HepG2 (cell line): ENCODE data around the gene DNAJC5. TPM values are rescaled to one million over a fixed set of nuclear protein-coding genes. Genes with fewer than 3 reads are reported as not detected.

Source experiments
- BRCA1 ChIP-seq: sonication (generic); formaldehyde crosslinking; IDR thresholded peaks from 2 replicates; pipeline ENCODE4 v1.4.0; 2020; ENCODE audit warnings: missing genetic modification reagents
- ETV5 ChIP-seq: IDR thresholded peaks from 2 replicates; pipeline ENCODE4 v1.6.1; 2018; ENCODE audit warnings: missing biosample characterization, missing genetic modification reagents, inconsistent platforms, borderline replicate concordance
- EZH2 ChIP-seq: conservative IDR thresholded peaks from 2 replicates; pipeline ENCODE4 v1.6.1; 2012; ENCODE audit warnings: mild to moderate bottlenecking, low read depth, low read length, moderate library complexity
- FLYWCH1 ChIP-seq: sonication (generic); formaldehyde crosslinking; IDR thresholded peaks from 2 replicates; pipeline ENCODE4 v1.8.1; 2023; ENCODE audit warnings: mild to moderate bottlenecking, missing genetic modification reagents
- FOXA1 ChIP-seq, 2 experiments: fragments of 450-650 bp in 1 of 2; sonication (generic) in 1 of 2; formaldehyde crosslinking in 1 of 2; IDR thresholded peaks; 2 replicates each; pipeline versions ENCODE4 v1.4.0 to v1.6.1; 2016 to 2020; ENCODE audit warnings: missing genetic modification reagents in 1 of 2
- FOXK2 ChIP-seq: fragments of 450-650 bp; IDR thresholded peaks from 2 replicates; pipeline ENCODE4 v1.6.1; 2016
- HCFC1 ChIP-seq: fragments of 150-350 bp; IDR thresholded peaks from 2 replicates; pipeline ENCODE4 v1.6.1; 2014; ENCODE audit warnings: low read depth, low read length
- HOXA9 ChIP-seq: sonication (generic); formaldehyde crosslinking; IDR thresholded peaks from 2 replicates; pipeline ENCODE4 v1.8.1; 2022; ENCODE audit warnings: missing genetic modification reagents, mild to moderate bottlenecking, moderate library complexity, borderline replicate concordance
- PHF8 ChIP-seq: sonication (generic); formaldehyde crosslinking; IDR thresholded peaks from 2 replicates; pipeline ENCODE4 v1.5.0; 2020; ENCODE audit warnings: missing genetic modification reagents
- PTBP1 ChIP-seq: fragments of 200-400 bp; formaldehyde crosslinking; IDR thresholded peaks from 2 replicates; pipeline ENCODE4 v1.6.1; 2018; ENCODE audit warnings: low read length, low read depth; ENCODE audit not compliant: poor library complexity, severe bottlenecking
- RBFOX2 ChIP-seq: fragments of 200-400 bp; formaldehyde crosslinking; IDR thresholded peaks from 2 replicates; pipeline ENCODE4 v1.6.1; 2017; ENCODE audit warnings: low read depth, mild to moderate bottlenecking, low read length
- REPIN1 ChIP-seq: sonication (generic); formaldehyde crosslinking; IDR thresholded peaks from 2 replicates; pipeline ENCODE4 v1.8.0; 2022; ENCODE audit warnings: missing genetic modification reagents, low read depth, mild to moderate bottlenecking, borderline replicate concordance
- RFX3 ChIP-seq: IDR thresholded peaks from 2 replicates; pipeline ENCODE4 v1.6.1; 2016; ENCODE audit warnings: missing biosample characterization, missing genetic modification reagents
- TRIM24 ChIP-seq: sonication (generic); formaldehyde crosslinking; IDR thresholded peaks from 2 replicates; pipeline ENCODE4 v1.8.0; 2022; ENCODE audit warnings: mild to moderate bottlenecking, missing genetic modification reagents
- ZNF547 ChIP-seq: sonication (generic); formaldehyde crosslinking; IDR thresholded peaks from 2 replicates; pipeline ENCODE4 v1.5.1; 2020; ENCODE audit warnings: mild to moderate bottlenecking, missing genetic modification reagents
- ZNF724P ChIP-seq: sonication (generic); formaldehyde crosslinking; IDR thresholded peaks from 2 replicates; pipeline ENCODE4 v1.8.0; 2022; ENCODE audit warnings: missing genetic modification reagents, borderline replicate concordance
- ZNF773 ChIP-seq: sonication (generic); formaldehyde crosslinking; IDR thresholded peaks from 2 replicates; pipeline ENCODE4 v1.4.0; 2020; ENCODE audit warnings: missing genetic modification reagents, borderline replicate concordance
- ZSCAN12 ChIP-seq: sonication (generic); formaldehyde crosslinking; IDR thresholded peaks from 2 replicates; pipeline ENCODE4 v1.9.0; 2021; ENCODE audit warnings: mild to moderate bottlenecking, missing genetic modification reagents
- ZSCAN20 ChIP-seq: sonication (generic); formaldehyde crosslinking; IDR thresholded peaks from 2 replicates; pipeline ENCODE4 v1.4.0; 2020; ENCODE audit warnings: missing genetic modification reagents, mild to moderate bottlenecking, borderline replicate concordance
- polyA plus RNA-seq, 8 experiments: library from polyadenylated mRNA; depleted of rRNA in 3 of 8; stranded (reverse) in 7 of 8; unstranded in 1 of 8; fragments of >200 nt; fragmentation: Illumina TruSeq in 4 of 8; extraction: Trizol in 4 of 8; gene quantifications; 2 replicates each; pipeline versions ENCODE4 v1.2.1 to v1.2.3, GENCODE V29; 2011 to 2016; ENCODE audit warnings: low read depth in 4 of 8, missing spikeins in 1 of 8, mixed read lengths in 1 of 8; ENCODE audit not compliant: insufficient read depth in 1 of 8
- total RNA-seq, 5 experiments: library from RNA; depleted of rRNA; stranded (reverse); fragments of >200 nt; fragmentation: Illumina TruSeq; extraction: Trizol; gene quantifications; 2 replicates each; pipeline ENCODE4 v1.2.3, GENCODE V29; 2016; ENCODE audit warnings: low read depth in 1 of 5
- TF ChIP-seq, protein P1 (sequence below): sonication (generic); formaldehyde crosslinking; IDR thresholded peaks from 2 replicates; pipeline ENCODE4 v1.8.1; 2023; ENCODE audit warnings: missing genetic modification reagents, mild to moderate bottlenecking, borderline replicate concordance
- TF ChIP-seq, protein P2 (sequence below): IDR thresholded peaks from 2 replicates; pipeline ENCODE4 v1.6.1; 2018; ENCODE audit warnings: missing genetic modification reagents
- TF ChIP-seq, protein P3 (sequence below): sonication (generic); formaldehyde crosslinking; IDR thresholded peaks from 2 replicates; pipeline ENCODE4 v1.4.0; 2020; ENCODE audit warnings: mild to moderate bottlenecking, missing genetic modification reagents, borderline replicate concordance
- TF ChIP-seq, protein P4 (sequence below): sonication (generic); formaldehyde crosslinking; conservative IDR thresholded peaks from 2 replicates; pipeline ENCODE4 v1.4.0; 2020; ENCODE audit warnings: missing genetic modification reagents

The DNAJC5 gene
- total and polyA plus RNA-seq, 2 of the 13 experiments (the other 11 are each of a cell fraction or from before 2014, with no cell fraction given): 42.8 to 64.5 TPM

DNA sequence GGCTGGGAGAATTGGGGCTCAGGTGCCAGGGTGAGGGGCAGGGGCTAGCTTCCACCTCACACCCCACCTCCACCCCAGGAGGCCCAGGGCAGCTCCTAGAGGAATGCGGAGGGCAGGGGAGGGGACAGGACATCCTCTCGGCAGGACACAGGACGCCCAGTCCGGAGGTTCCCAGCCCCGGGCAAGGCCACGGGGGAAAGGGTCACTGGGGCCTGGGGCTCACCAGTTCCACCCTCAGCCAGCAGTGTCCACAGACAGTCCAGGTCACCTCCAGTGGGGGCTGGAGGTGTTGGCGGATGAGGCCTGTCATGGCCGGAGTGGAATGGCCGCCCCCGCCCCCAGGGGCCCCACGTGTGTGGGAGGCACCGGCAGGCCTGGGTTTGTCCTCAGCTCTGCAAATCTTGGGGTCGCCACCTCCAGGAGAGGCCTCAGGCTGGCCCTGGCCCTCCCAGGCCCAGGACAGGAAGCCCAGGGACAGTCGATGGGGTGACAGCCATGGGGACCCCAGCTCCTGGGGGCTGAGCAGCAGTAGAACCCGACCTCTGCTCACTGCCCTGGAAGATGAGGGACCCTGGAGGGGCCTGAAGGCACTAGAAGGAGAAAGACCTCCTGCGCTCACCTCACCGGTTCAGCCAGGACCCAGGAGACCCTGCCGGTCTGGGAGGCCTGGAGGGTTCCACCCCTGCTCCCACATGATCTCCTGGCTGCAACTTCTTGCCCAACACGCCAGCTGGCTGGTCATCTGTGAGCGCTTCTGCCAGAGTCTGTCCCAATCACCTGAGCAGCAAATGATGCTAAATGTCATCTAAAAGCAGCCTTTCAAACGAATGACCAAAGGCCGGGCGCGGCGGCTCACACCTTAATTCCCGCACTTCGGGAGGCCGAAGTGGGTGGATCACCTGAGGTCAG is 46.7 kb upstream of the DNAJC5 start (continued):
- TF ChIP-seq, protein P1, sequence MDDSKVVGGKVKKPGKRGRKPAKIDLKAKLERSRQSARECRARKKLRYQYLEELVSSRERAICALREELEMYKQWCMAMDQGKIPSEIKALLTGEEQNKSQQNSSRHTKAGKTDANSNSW: no peak
- TF ChIP-seq FOXA1 (IDR thresholded peaks at IDR 0.05) (no peak), FOXA1 (CRISPR knock-in tag; IDR thresholded peaks at IDR 0.05) (0 out of 2 replicates have a peak, but pooled peaks have one; percentile 34), ZSCAN12 (CRISPR knock-in tag) (no peak), FLYWCH1 (CRISPR knock-in tag) (no peak), REPIN1 (CRISPR knock-in tag) (no peak), HOXA9 (CRISPR knock-in tag) (no peak), ZNF547 (0 out of 2 replicates have a peak, but pooled peaks have one; percentile 17), TRIM24 (CRISPR knock-in tag) (no peak), RFX3 (CRISPR knock-in tag) (no peak), PTBP1 (no peak), ETV5 (CRISPR knock-in tag) (no peak; the same call in 1 of the 2 replicates), ZNF773 (CRISPR knock-in tag) (no peak), HCFC1 (no peak), ZSCAN20 (no peak), RBFOX2 (peak; percentile 31; the same call in 1 of the 2 replicates), BRCA1 (CRISPR knock-in tag) (no peak), FOXK2 (no peak), EZH2 (no peak), ZNF724P (CRISPR knock-in tag) (no peak), PHF8 (CRISPR knock-in tag) (peak; percentile 45; the same call in 1 of the 2 replicates)
- TF ChIP-seq, protein P2, sequence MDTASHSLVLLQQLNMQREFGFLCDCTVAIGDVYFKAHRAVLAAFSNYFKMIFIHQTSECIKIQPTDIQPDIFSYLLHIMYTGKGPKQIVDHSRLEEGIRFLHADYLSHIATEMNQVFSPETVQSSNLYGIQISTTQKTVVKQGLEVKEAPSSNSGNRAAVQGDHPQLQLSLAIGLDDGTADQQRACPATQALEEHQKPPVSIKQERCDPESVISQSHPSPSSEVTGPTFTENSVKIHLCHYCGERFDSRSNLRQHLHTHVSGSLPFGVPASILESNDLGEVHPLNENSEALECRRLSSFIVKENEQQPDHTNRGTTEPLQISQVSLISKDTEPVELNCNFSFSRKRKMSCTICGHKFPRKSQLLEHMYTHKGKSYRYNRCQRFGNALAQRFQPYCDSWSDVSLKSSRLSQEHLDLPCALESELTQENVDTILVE (CRISPR knock-in tag): no peak
- TF ChIP-seq, protein P3, sequence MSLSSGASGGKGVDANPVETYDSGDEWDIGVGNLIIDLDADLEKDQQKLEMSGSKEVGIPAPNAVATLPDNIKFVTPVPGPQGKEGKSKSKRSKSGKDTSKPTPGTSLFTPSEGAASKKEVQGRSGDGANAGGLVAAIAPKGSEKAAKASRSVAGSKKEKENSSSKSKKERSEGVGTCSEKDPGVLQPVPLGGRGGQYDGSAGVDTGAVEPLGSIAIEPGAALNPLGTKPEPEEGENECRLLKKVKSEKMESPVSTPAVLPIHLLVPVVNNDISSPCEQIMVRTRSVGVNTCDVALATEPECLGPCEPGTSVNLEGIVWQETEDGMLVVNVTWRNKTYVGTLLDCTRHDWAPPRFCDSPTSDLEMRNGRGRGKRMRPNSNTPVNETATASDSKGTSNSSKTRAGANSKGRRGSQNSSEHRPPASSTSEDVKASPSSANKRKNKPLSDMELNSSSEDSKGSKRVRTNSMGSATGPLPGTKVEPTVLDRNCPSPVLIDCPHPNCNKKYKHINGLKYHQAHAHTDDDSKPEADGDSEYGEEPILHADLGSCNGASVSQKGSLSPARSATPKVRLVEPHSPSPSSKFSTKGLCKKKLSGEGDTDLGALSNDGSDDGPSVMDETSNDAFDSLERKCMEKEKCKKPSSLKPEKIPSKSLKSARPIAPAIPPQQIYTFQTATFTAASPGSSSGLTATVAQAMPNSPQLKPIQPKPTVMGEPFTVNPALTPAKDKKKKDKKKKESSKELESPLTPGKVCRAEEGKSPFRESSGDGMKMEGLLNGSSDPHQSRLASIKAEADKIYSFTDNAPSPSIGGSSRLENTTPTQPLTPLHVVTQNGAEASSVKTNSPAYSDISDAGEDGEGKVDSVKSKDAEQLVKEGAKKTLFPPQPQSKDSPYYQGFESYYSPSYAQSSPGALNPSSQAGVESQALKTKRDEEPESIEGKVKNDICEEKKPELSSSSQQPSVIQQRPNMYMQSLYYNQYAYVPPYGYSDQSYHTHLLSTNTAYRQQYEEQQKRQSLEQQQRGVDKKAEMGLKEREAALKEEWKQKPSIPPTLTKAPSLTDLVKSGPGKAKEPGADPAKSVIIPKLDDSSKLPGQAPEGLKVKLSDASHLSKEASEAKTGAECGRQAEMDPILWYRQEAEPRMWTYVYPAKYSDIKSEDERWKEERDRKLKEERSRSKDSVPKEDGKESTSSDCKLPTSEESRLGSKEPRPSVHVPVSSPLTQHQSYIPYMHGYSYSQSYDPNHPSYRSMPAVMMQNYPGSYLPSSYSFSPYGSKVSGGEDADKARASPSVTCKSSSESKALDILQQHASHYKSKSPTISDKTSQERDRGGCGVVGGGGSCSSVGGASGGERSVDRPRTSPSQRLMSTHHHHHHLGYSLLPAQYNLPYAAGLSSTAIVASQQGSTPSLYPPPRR (CRISPR knock-in tag): peak; percentile 42
- TF ChIP-seq, protein P4, sequence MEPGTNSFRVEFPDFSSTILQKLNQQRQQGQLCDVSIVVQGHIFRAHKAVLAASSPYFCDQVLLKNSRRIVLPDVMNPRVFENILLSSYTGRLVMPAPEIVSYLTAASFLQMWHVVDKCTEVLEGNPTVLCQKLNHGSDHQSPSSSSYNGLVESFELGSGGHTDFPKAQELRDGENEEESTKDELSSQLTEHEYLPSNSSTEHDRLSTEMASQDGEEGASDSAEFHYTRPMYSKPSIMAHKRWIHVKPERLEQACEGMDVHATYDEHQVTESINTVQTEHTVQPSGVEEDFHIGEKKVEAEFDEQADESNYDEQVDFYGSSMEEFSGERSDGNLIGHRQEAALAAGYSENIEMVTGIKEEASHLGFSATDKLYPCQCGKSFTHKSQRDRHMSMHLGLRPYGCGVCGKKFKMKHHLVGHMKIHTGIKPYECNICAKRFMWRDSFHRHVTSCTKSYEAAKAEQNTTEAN: no peak
